ENCODE data around the gene PPP2R2B.

PPP2R2B gene

DNA sequence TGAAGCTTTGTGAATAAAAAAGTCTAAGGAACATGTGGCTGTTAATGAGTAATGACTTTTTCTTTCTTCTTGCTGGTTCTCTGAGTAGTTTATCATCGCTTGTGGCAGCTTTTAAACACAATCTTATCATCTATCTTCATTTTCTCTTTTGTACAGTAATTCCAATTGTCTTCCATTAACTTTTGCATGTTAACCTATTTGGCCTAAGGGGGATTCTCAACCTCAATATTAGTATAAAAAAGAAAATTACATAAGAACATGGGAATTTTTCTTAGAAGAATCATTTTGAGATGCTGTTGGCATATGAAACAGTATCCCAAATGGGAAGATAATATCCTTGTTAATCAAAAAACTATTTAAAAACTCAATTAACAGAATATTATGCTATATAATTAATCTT lies 182.9 kb downstream of the PPP2R2B start:
- no peaks in the 10 kb centered on the region for H3K36me3 ChIP-seq (replicated peaks)
- no peak overlapping the region for H3K4me3 ChIP-seq (ENCODE audit: low read depth, low read length)
- no peaks in the 10 kb centered on the region for H3K27me3 ChIP-seq (replicated peaks)
- DNase-seq: no peak
- in situ Hi-C loops (cut with HindIII; ENCODE audit: low pct_ligation_motif_present, low sequenced_read_pairs): no loop called here
- TF ChIP-seq, protein P1, sequence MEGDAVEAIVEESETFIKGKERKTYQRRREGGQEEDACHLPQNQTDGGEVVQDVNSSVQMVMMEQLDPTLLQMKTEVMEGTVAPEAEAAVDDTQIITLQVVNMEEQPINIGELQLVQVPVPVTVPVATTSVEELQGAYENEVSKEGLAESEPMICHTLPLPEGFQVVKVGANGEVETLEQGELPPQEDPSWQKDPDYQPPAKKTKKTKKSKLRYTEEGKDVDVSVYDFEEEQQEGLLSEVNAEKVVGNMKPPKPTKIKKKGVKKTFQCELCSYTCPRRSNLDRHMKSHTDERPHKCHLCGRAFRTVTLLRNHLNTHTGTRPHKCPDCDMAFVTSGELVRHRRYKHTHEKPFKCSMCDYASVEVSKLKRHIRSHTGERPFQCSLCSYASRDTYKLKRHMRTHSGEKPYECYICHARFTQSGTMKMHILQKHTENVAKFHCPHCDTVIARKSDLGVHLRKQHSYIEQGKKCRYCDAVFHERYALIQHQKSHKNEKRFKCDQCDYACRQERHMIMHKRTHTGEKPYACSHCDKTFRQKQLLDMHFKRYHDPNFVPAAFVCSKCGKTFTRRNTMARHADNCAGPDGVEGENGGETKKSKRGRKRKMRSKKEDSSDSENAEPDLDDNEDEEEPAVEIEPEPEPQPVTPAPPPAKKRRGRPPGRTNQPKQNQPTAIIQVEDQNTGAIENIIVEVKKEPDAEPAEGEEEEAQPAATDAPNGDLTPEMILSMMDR (IDR thresholded peaks at IDR 0.05; ENCODE audit: low read depth, low read length, missing control alignments): no peak
- H3K27ac ChIP-seq: no peak overlapping the region

DNA sequence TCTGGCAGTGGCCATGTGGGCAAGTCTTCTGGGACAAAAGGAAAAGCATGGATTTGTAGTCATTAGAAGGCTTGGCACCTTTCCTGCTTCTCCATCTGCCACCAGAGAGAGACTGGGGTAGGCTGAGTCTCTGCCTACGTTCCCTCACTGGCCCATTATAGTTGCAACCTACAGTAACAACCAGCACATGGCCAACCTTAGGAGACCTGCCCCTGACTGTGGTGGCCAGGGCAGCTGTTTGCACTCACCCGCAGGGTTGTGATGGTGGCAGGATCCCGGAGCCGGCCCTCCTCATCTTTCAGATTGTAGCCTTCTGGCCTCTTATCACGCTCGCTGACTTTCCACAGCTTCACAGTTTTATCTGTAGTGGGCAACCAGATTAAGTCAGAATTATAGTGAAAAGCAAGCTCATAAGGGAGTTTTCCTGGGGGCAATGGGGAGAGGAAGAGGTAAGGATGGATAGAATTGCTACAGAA lies 187.6 kb downstream of the PPP2R2B start:
- in situ Hi-C loops (cut with HindIII; ENCODE audit: low pct_ligation_motif_present, low sequenced_read_pairs): no loop called here
- Histone ChIP-seq H3K27ac (no peak overlapping the region), H3K4me3 (ENCODE audit: low read depth, low read length) (no peak overlapping the region), H3K36me3 (replicated peaks) (no peaks in the 10 kb centered on the region), H3K27me3 (replicated peaks) (no peaks in the 10 kb centered on the region)
- TF ChIP-seq, protein P1 (IDR thresholded peaks at IDR 0.05; ENCODE audit: low read depth, low read length, missing control alignments): no peak
- DNase-seq: no peak

GRCh38 chr5:146687630-146688029 lies 190.9 kb downstream of the PPP2R2B start:
- Histone ChIP-seq H3K4me3 (ENCODE audit: low read depth, low read length) (no peak overlapping the region), H3K27me3 (replicated peaks) (no peaks in the 10 kb centered on the region), H3K27ac (no peak overlapping the region), H3K36me3 (replicated peaks) (no peaks in the 10 kb centered on the region)
- in situ Hi-C loops (cut with HindIII; ENCODE audit: low pct_ligation_motif_present, low sequenced_read_pairs): no loop called here
- TF ChIP-seq, protein P1 (IDR thresholded peaks at IDR 0.05; ENCODE audit: low read depth, low read length, missing control alignments): no peak
- DNase-seq: no peak

DNA sequence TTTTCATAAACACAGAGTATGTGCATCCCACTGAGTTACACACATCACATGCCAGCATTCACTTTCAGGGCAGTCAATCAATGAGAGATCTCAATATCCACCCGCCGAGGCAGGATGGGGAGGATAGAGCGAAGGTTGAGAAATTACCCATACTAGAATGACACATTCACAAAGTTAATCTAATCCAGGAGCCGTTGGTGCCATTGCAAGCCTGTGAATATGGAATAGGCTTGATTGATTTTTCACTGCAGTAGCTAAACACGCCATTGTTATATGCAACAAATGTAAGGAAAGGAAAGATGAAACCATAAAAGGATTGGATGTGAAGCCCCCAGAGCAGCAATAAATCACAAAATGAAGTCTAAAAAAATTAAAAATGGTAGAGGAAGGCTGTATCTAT lies 194.7 kb downstream of the PPP2R2B start:
- in situ Hi-C loops (cut with HindIII; ENCODE audit: low pct_ligation_motif_present, low sequenced_read_pairs): no loop called here
- no peaks in the 10 kb centered on the region for H3K36me3 ChIP-seq (replicated peaks)
- H3K27ac ChIP-seq: no peak overlapping the region
- no peak for DNase-seq
- H3K4me3 ChIP-seq (ENCODE audit: low read depth, low read length): no peak overlapping the region
- TF ChIP-seq, protein P1 (IDR thresholded peaks at IDR 0.05; ENCODE audit: low read depth, low read length, missing control alignments): no peak
- H3K27me3 ChIP-seq (replicated peaks): no peaks in the 10 kb centered on the region

GRCh38 chr5:146682899-146683532 lies 195.5 kb downstream of the PPP2R2B start:
- in situ Hi-C loops (cut with HindIII; ENCODE audit: low pct_ligation_motif_present, low sequenced_read_pairs): no loop called here
- H3K4me3 ChIP-seq (ENCODE audit: low read depth, low read length): no peak overlapping the region
- no peak for DNase-seq
- no peaks in the 10 kb centered on the region for H3K36me3 ChIP-seq (replicated peaks)
- no peaks in the 10 kb centered on the region for H3K27me3 ChIP-seq (replicated peaks)
- TF ChIP-seq, protein P1 (IDR thresholded peaks at IDR 0.05; ENCODE audit: low read depth, low read length, missing control alignments): no peak
- no peak overlapping the region for H3K27ac ChIP-seq

DNA sequence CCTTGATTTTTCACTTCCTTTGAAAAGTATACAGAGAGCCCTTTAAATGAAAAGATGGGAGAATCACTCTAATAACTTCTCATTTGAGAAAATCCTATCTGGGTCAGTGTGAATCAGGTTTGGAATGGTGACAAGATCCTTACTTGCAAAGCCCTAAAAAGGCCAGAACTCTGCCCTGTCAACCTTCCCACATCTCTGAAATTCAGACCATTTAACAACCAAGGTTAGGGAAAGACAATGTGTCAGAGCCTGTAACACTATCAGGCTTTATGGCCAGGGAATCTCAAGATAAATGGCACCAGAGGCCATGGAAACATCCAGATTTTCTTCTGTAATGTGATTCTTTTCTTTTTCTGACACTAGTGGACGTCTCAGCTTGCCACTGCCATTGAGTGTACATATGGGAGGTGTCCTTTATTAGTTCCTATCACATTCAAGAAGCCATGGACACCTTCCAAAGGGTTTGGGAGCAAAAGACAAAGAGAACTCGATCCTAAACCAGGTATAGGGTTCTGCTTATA lies 196.9 kb downstream of the PPP2R2B start:
- in situ Hi-C loops (cut with HindIII; ENCODE audit: low pct_ligation_motif_present, low sequenced_read_pairs): no loop called here
- Histone ChIP-seq H3K4me3 (ENCODE audit: low read depth, low read length) (no peak overlapping the region), H3K27me3 (replicated peaks) (no peaks in the 10 kb centered on the region), H3K36me3 (replicated peaks) (no peaks in the 10 kb centered on the region), H3K27ac (no peak overlapping the region)
- TF ChIP-seq, protein P1 (IDR thresholded peaks at IDR 0.05; ENCODE audit: low read depth, low read length, missing control alignments): no peak
- no peak for DNase-seq
